ENCODE measurements around the gene OLFM1. TPM values are rescaled to one million over a fixed set of nuclear protein-coding genes. Genes with fewer than 3 reads are reported as not detected.
"Not testable (repeated sequence)": the region's sequence is repeated elsewhere in the genome, so short reads cannot be mapped to it uniquely, and the experiment has no call there.

The OLFM1 gene
- total RNA-seq, 1 donor from 2014 or later: 12.5 TPM

- no peak for DNase-seq
- intact Hi-C loops (cut with micrococcal nuclease): no loop called here
- ATAC-seq: peak; percentile 49
These were observed 49.7 kb downstream of the OLFM1 start for GRCh38 chr9:135136991-135137832.

- no peak for DNase-seq
- ATAC-seq: no peak
- intact Hi-C loops (cut with micrococcal nuclease): no loop called here
These were observed 50.8 kb downstream of the OLFM1 start for GRCh38 chr9:135138078-135138855.

- no peak for ATAC-seq
- intact Hi-C loops (cut with micrococcal nuclease): no loop called here
- DNase-seq: no peak
These were observed 52.0 kb downstream of the OLFM1 start for GRCh38 chr9:135139366-135139959.

GRCh38 chr9:135141183-135141774 is 53.8 kb downstream of the OLFM1 start:
- ATAC-seq (no peak), DNase-seq (no peak)
- intact Hi-C loops (cut with micrococcal nuclease): no loop called here

GRCh38 chr9:135144581-135145170 is 57.2 kb downstream of the OLFM1 start:
- ATAC-seq (no peak), DNase-seq (no peak)
- intact Hi-C loops (cut with micrococcal nuclease): no loop called here

GRCh38 chr9:135145312-135145711 is 57.8 kb downstream of the OLFM1 start:
- no peak for ATAC-seq
- no peak for DNase-seq
- intact Hi-C loops (cut with micrococcal nuclease): no loop called here

GRCh38 chr9:135146241-135146640 is 58.8 kb downstream of the OLFM1 start:
- DNase-seq: no peak
- intact Hi-C loops (cut with micrococcal nuclease): no loop called here
- no peak for ATAC-seq

- intact Hi-C loops (cut with micrococcal nuclease): no loop called here
- no peak for DNase-seq
- ATAC-seq: no peak
These were observed 59.5 kb downstream of the OLFM1 start for GRCh38 chr9:135146766-135147473.

- no peak for ATAC-seq
- no peak for DNase-seq
- intact Hi-C loops (cut with micrococcal nuclease): no loop called here
These were observed 60.0 kb downstream of the OLFM1 start for GRCh38 chr9:135147474-135147805.

- ATAC-seq (no peak), DNase-seq (no peak)
- intact Hi-C loops (cut with micrococcal nuclease): no loop called here
These were observed 60.5 kb downstream of the OLFM1 start for GRCh38 chr9:135147938-135148337.

GRCh38 chr9:135148386-135148785 is 60.9 kb downstream of the OLFM1 start:
- ATAC-seq (no peak), DNase-seq (no peak)
- intact Hi-C loops (cut with micrococcal nuclease): no loop called here

- DNase-seq; ATAC-seq; intact Hi-C loops (cut with micrococcal nuclease): not testable (repeated sequence)
These were observed 62.4 kb downstream of the OLFM1 start for GRCh38 chr9:135149901-135150300.

- no peak for ATAC-seq
- intact Hi-C loops (cut with micrococcal nuclease): no loop called here
- DNase-seq: no peak
These were observed 63.5 kb downstream of the OLFM1 start for GRCh38 chr9:135150981-135151380.

GRCh38 chr9:135151757-135152613 is 64.5 kb downstream of the OLFM1 start:
- intact Hi-C loops (cut with micrococcal nuclease): no loop called here
- DNase-seq (no peak), ATAC-seq (no peak)

GRCh38 chr9:135152614-135153334 is 65.3 kb downstream of the OLFM1 start:
- intact Hi-C loops (cut with micrococcal nuclease): no loop called here
- ATAC-seq: no peak
- no peak for DNase-seq

- ATAC-seq (no peak), DNase-seq (no peak)
- intact Hi-C loops (cut with micrococcal nuclease): no loop called here
These were observed 66.7 kb downstream of the OLFM1 start for GRCh38 chr9:135154050-135154615.

- DNase-seq: no peak
- intact Hi-C loops (cut with micrococcal nuclease): no loop called here
These were observed 67.9 kb downstream of the OLFM1 start for GRCh38 chr9:135155396-135155795.

More at GRCh38 chr9:135155396-135155795, 67.9 kb downstream of the OLFM1 start:
- ATAC-seq: no peak

All from left ventricle myocardium superior (tissue), 1 donor.